Measurements from ENCODE around the gene PLEKHH3. TPM values are rescaled to one million over a fixed set of nuclear protein-coding genes. Genes with fewer than 3 reads are reported as not detected.
"Not testable (repeated sequence)": the region's sequence is repeated elsewhere in the genome, so short reads cannot be mapped to it uniquely, and the experiment has no call there.

Gene PLEKHH3
- total and polyA plus RNA-seq, 3 donors from 2014 or later: 42.8 to 67.3 (median 65.8) TPM

DNA sequence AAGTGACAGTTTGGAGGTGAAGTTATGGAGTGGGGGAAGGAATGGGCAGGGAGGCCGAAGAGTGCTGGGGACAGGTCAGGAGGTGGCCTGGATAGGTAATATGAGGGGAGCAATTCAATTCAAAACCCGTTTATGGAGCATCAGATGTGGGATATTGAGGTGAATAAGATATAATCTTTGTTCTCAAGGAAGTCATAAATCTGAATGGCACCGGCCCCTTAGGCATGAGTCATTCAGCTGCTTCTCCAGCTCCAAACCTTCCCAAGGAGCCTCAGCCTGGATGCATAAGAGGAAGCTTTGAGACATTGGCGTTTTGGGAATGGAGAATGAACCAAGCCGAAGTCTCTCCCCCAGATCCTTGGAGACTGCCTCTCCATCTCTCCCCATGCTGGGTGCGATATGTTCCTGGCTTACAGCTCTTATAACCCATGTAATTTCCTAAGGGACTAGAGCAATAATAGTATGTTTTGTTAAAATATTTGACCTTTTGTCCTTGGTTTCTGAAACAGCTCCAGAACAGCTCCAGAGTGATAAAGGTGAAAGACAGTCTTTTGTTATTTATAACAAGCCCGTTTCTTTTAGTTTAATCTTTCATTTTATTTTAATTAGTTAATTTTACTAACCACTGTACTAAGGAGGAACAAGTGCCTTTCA lies 16.0 kb downstream of the PLEKHH3 start:
- H3K36me3 ChIP-seq (ENCODE audit: low read depth, missing control alignments): no peaks in the 10 kb centered on the region
- WGBS, 2 donors: 40 to 44% methylated on average over 7 of the region's 7 CpGs

DNA sequence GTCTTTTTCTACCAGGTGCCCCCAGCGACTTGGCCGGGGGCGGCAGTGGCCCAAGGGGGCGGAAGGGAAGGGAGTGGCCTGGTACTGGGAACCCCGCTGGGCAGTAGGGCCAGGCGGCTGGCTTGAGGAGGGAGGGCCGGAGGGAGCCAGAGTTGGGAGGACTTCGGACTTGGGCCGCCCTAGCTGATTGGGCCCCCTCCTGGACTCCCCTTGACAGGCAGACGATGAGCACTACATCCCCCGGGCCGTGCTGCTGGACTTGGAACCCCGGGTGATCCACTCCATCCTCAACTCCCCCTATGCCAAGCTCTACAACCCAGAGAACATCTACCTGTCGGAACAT lies 16.9 kb downstream of the PLEKHH3 start:
- intact Hi-C loops (cut with DNase I; ENCODE audit: low total_unique reads); H3K4me1 ChIP-seq; H3K36me3 ChIP-seq (ENCODE audit: low read depth, missing control alignments); DNase-seq; H3K9me3 ChIP-seq; H3K27me3 ChIP-seq: not testable (repeated sequence)
- 37 to 63% methylated on average over 1 to 4 of the region's 14 CpGs for WGBS, 2 donors
- Histone ChIP-seq H3K4me3 (peak overlapping the region in 1 of 2 donors; percentile 85), H3K27ac (peak overlapping the region in 1 of 2 donors; percentile 78)

More for the DNA sequence above, 16.0 kb downstream of the PLEKHH3 start:
- Histone ChIP-seq H3K27me3 (no peaks in the 10 kb centered on the region), H3K9me3 (no peaks in the 10 kb centered on the region), H3K4me1 (peaks cover 10% of the 10 kb centered on the region), H3K27ac (peak overlapping the region in 1 of 2 donors; percentile 14), H3K4me3 (no peak overlapping the region)
- no peak for DNase-seq
- TF ChIP-seq POLR2A (IDR thresholded peaks at IDR 0.05): no peak
- no peak for TF ChIP-seq CTCF (IDR thresholded peaks at IDR 0.05)
- intact Hi-C loops (cut with DNase I; ENCODE audit: low total_unique reads): no loop called here

GRCh38 chr17:42659079-42659931 lies 17.5 kb downstream of the PLEKHH3 start, which contains the start of gene TUBG2:
TUBG2 (plus strand) TSS chr17:42659284; CDS start chr17:42659504, 220 bp downstream.
- H3K9me3 ChIP-seq: no peaks in the 10 kb centered on the region
- peak; percentile 90 for DNase-seq
- peaks cover 10% of the 10 kb centered on the region for H3K4me1 ChIP-seq
- no peak for TF ChIP-seq POLR2A (IDR thresholded peaks at IDR 0.05)
- TF ChIP-seq CTCF (IDR thresholded peaks at IDR 0.05): no peak
- intact Hi-C loops (cut with DNase I; ENCODE audit: low total_unique reads): no loop called here
- no peaks in the 10 kb centered on the region for H3K36me3 ChIP-seq (ENCODE audit: low read depth, missing control alignments)
- H3K27ac ChIP-seq: peak within 1 kb of the TSS; percentile 70 to 78
- 1 to 4% methylated on average over 25 to 41 of the region's 59 CpGs for WGBS, 2 donors
- H3K27me3 ChIP-seq: no peaks in the 10 kb centered on the region
- H3K4me3 ChIP-seq: peak within 1 kb of the TSS; percentile 48 to 85

DNA sequence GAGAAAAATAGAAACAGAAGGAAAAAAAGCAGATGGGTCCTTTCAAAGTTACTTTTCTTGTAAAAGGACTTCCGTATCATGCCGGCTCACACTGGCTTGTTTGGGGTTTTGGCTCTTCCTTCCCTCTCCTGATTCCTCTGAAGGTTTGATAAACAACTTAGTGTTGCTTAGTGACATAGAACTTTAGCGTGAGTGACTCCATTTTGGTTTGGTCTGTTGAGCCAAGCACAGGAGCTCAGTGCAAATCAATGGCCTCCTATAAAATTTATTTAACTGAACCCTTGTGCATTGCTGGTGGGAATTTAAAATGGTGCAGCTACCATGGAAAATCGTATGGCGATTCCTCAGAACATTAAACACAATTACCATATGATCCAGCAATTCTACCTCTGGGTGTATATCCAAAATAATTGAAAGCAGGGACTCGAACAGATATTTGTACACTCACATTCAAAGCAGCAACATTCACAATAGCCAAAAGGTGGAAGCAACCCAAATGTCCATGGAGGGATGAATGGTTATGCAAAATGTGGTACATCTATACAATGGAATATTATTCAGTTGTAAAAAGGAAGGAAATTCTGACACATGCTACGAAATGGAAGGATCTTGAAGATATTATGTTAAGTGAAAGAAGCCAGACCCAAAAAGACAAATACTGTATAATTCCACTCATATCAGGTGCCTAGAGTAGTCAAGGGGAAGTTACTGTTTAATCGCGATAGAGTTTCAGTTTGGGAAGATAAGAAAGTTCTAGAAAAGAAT lies 18.8 kb downstream of the PLEKHH3 start:
- Histone ChIP-seq H3K36me3 (ENCODE audit: low read depth, missing control alignments) (no peaks in the 10 kb centered on the region), H3K9me3 (no peaks in the 10 kb centered on the region), H3K4me1 (peaks cover 18% of the 10 kb centered on the region), H3K27ac (no peak overlapping the region), H3K27me3 (no peaks in the 10 kb centered on the region), H3K4me3 (no peak overlapping the region)
- WGBS, 2 donors: 79 to 80% methylated on average over 9 of the region's 9 CpGs
- no peak for DNase-seq
- TF ChIP-seq CTCF (IDR thresholded peaks at IDR 0.05) (no peak), POLR2A (IDR thresholded peaks at IDR 0.05) (no peak)
- intact Hi-C loops (cut with DNase I; ENCODE audit: low total_unique reads): no loop called here

DNA sequence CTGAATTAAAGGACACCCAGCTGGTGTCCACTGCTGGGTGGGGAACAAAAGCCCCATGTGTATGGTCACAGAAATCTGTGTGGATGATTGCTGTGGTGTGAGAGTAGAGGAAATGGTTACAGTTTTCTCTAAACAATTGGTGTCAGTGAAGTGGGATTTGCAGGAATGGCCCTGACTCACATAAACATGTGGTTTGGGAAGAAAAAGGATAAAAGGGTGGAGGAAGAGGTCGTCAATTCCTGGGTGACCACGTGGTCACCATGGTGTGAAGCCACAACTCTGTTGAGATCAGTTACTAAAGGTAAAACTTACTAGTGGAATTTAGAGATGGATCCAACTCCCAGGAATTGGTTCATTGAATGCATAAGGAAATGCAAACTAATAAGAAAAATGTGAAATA lies 21.3 kb downstream of the PLEKHH3 start:
- no peak for TF ChIP-seq CTCF (IDR thresholded peaks at IDR 0.05)
- TF ChIP-seq POLR2A (IDR thresholded peaks at IDR 0.05): no peak
- Histone ChIP-seq H3K36me3 (ENCODE audit: low read depth, missing control alignments) (no peaks in the 10 kb centered on the region), H3K4me1 (peaks cover 22% of the 10 kb centered on the region), H3K9me3 (no peaks in the 10 kb centered on the region), H3K4me3 (no peak overlapping the region), H3K27me3 (no peaks in the 10 kb centered on the region), H3K27ac (no peak overlapping the region)
- WGBS, 2 donors: 66 to 69% methylated on average over 2 of the region's 2 CpGs
- DNase-seq: no peak
- intact Hi-C loops (cut with DNase I; ENCODE audit: low total_unique reads): no loop called here
